ENCODE measurements around the gene ATP1B1.

Gene ATP1B1

GRCh38 chr1:169092399-169092798 is 14.1 kb upstream of the ATP1B1 start:
- in situ Hi-C loops (cut with MboI; ENCODE audit: low sequenced_read_pairs, unreplicated experiment): no loop called here
- no peak for TF ChIP-seq CTCF (IDR thresholded peaks at IDR 0.05; ENCODE audit: borderline replicate concordance, control extremely low read depth, extremely low read depth, insufficient read depth, missing control alignments)

GRCh38 chr1:169094897-169095569 is 11.5 kb upstream of the ATP1B1 start:
- in situ Hi-C loops (cut with MboI; ENCODE audit: low sequenced_read_pairs, unreplicated experiment): no loop called here
- DNase-seq (ENCODE audit: low spot score): no peak
- TF ChIP-seq CTCF (IDR thresholded peaks at IDR 0.05; ENCODE audit: borderline replicate concordance, control extremely low read depth, extremely low read depth, insufficient read depth, missing control alignments): no peak

More at GRCh38 chr1:169092399-169092798, 14.1 kb upstream of the ATP1B1 start:
- no peak for DNase-seq (ENCODE audit: low spot score)

- in situ Hi-C loops (cut with MboI; ENCODE audit: low sequenced_read_pairs, unreplicated experiment): no loop called here
- TF ChIP-seq CTCF (IDR thresholded peaks at IDR 0.05; ENCODE audit: borderline replicate concordance, control extremely low read depth, extremely low read depth, insufficient read depth, missing control alignments): no peak
- no peak for DNase-seq (ENCODE audit: low spot score)
Observed at GRCh38 chr1:169098380-169098779, 8.1 kb upstream of the ATP1B1 start.

GRCh38 chr1:169099561-169099960 is 6.9 kb upstream of the ATP1B1 start:
- no peak for TF ChIP-seq CTCF (IDR thresholded peaks at IDR 0.05; ENCODE audit: borderline replicate concordance, control extremely low read depth, extremely low read depth, insufficient read depth, missing control alignments)
- in situ Hi-C loops (cut with MboI; ENCODE audit: low sequenced_read_pairs, unreplicated experiment): no loop called here
- DNase-seq (ENCODE audit: low spot score): no peak

GRCh38 chr1:169100208-169100607 is 6.3 kb upstream of the ATP1B1 start:
- in situ Hi-C loops (cut with MboI; ENCODE audit: low sequenced_read_pairs, unreplicated experiment): loop anchor here (25.0 kb wide), 1 partner anchor 488 kb away; no protein-coding TSS in a partner anchor
- no peak for TF ChIP-seq CTCF (IDR thresholded peaks at IDR 0.05; ENCODE audit: borderline replicate concordance, control extremely low read depth, extremely low read depth, insufficient read depth, missing control alignments)
- no peak for DNase-seq (ENCODE audit: low spot score)

GRCh38 chr1:169100651-169101088 is 5.8 kb upstream of the ATP1B1 start:
- no peak for TF ChIP-seq CTCF (IDR thresholded peaks at IDR 0.05; ENCODE audit: borderline replicate concordance, control extremely low read depth, extremely low read depth, insufficient read depth, missing control alignments)
- in situ Hi-C loops (cut with MboI; ENCODE audit: low sequenced_read_pairs, unreplicated experiment): loop anchor here (25.0 kb wide), 1 partner anchor 488 kb away; no protein-coding TSS in a partner anchor
- DNase-seq (ENCODE audit: low spot score): no peak

Data from GM13976 (cell line).